Panc1 (cell line): ENCODE data around the gene MYO6. TPM values are rescaled to one million over a fixed set of nuclear protein-coding genes. Genes with fewer than 3 reads are reported as not detected.

ENCODE experiments used
- ATAC-seq: fragments of 200-7000 bp; cut with Tn5 transposase; 2 replicates; pipeline ENCODE4 v1.9.1; 2020; ENCODE audit warnings: mild to moderate bottlenecking, moderate library complexity
- BruUV-seq: library from RNA; stranded (reverse); fragments of 400-500 nt; replicated peaks from 2 replicates; lab custom pipeline; 2021; lab: Mats Ljungman, UMichigan
- CTCF ChIA-PET: fragments of 300-600 bp; sonication (Branson Sonifier 250); formaldehyde crosslinking; loops from one replicate; lab custom pipeline; 2022; ENCODE audit warnings: antibody characterized with exemption; lab: Charles Lee
- POLR2A ChIA-PET: fragments of 300-600 bp; sonication (Branson Sonifier 250); formaldehyde crosslinking; loops from one replicate; lab custom pipeline; 2022; ENCODE audit warnings: antibody characterized with exemption; lab: Charles Lee
- DNase-seq: peaks from one replicate; pipeline ENCODE4 v3.0.0-alpha.2; 2010; ENCODE audit warnings: low read depth, low spot score
- H3K27ac ChIP-seq: 2 replicates; pipeline ENCODE4 v1.5.1; 2011; ENCODE audit warnings: mild to moderate bottlenecking, low read length, inconsistent platforms
- H3K27me3 ChIP-seq: fragments of 200-500 bp; sonication (Bioruptor generic); 2 replicates; pipeline ENCODE4 v1.6.0; 2014; ENCODE audit warnings: low read length, inconsistent platforms; ENCODE audit not compliant: control insufficient read depth, insufficient read depth
- H3K36me3 ChIP-seq: fragments of 200-500 bp; sonication (Bioruptor generic); 2 replicates; pipeline ENCODE4 v1.5.1; 2014; ENCODE audit warnings: inconsistent platforms, mild to moderate bottlenecking, low read length, moderate library complexity; ENCODE audit not compliant: control insufficient read depth, insufficient read depth
- H3K4me1 ChIP-seq: 2 replicates; pipeline ENCODE4 v1.5.1; 2011; ENCODE audit warnings: inconsistent platforms, mild to moderate bottlenecking, low read length, moderate library complexity; ENCODE audit not compliant: control insufficient read depth, insufficient read depth
- H3K4me3 ChIP-seq, 2 experiments: 2 replicates each; pipeline ENCODE4 v1.5.1; 2011 to 2012; ENCODE audit warnings: low read depth in 2 of 2, low read length in 2 of 2, mild to moderate bottlenecking in 2 of 2, inconsistent platforms in 1 of 2, moderate library complexity in 1 of 2
- H3K9me3 ChIP-seq: fragments of 200-500 bp; sonication (Bioruptor generic); 2 replicates; pipeline ENCODE4 v1.5.1; 2014; ENCODE audit warnings: low read depth, mild to moderate bottlenecking, inconsistent platforms, low read length, moderate library complexity; ENCODE audit not compliant: control insufficient read depth, insufficient read depth
- CTCF ChIP-seq: fragments of 450-650 bp; IDR thresholded peaks from 2 replicates; pipeline ENCODE4 v1.5.1; 2017; ENCODE audit warnings: mild to moderate bottlenecking
- POLR2AphosphoS5 ChIP-seq: IDR thresholded peaks from 2 replicates; pipeline ENCODE4 v1.6.1; 2012; ENCODE audit warnings: mild to moderate bottlenecking, low read depth, low read length, moderate library complexity
- SIN3A ChIP-seq: IDR thresholded peaks from 2 replicates; pipeline ENCODE4 v1.6.1; 2012; ENCODE audit warnings: low read depth, mild to moderate bottlenecking, low read length, moderate library complexity, borderline replicate concordance; ENCODE audit not compliant: insufficient read depth
- TCF7L2 ChIP-seq: IDR thresholded peaks from 2 replicates; pipeline ENCODE4 v1.6.1; 2011; ENCODE audit warnings: mild to moderate bottlenecking, low read depth, low read length, inconsistent platforms
- in situ Hi-C: cut with HindIII; loops from 2 replicates; pipeline ENCODE4 v1.10.0; 2016; ENCODE audit warnings: low sequenced_read_pairs, low pct_unique_long_range_greater_than_20kb
- intact Hi-C: fragments of 100-400 bp; cut with micrococcal nuclease; formaldehyde crosslinking; loops from one replicate; pipeline ENCODE4 v1.10.0; 2022; ENCODE audit not compliant: unreplicated experiment
- total RNA-seq: library from RNA; stranded (reverse); gene quantifications from one replicate; pipeline ENCODE4 v1.2.1, GENCODE V29; 2021; ENCODE audit not compliant: unreplicated experiment
- TF ChIP-seq, protein P1 (sequence below), 2 experiments: IDR thresholded peaks; 2 replicates each; pipeline ENCODE4 v1.6.1; 2011 to 2012; ENCODE audit warnings: low read depth in 2 of 2, control low read depth in 1 of 2, low read length in 1 of 2, mild to moderate bottlenecking in 1 of 2, moderate library complexity in 1 of 2; ENCODE audit not compliant: insufficient read depth in 1 of 2

Gene MYO6
- total RNA-seq, 1 experiment from 2014 or later = 52.3 TPM

DNA sequence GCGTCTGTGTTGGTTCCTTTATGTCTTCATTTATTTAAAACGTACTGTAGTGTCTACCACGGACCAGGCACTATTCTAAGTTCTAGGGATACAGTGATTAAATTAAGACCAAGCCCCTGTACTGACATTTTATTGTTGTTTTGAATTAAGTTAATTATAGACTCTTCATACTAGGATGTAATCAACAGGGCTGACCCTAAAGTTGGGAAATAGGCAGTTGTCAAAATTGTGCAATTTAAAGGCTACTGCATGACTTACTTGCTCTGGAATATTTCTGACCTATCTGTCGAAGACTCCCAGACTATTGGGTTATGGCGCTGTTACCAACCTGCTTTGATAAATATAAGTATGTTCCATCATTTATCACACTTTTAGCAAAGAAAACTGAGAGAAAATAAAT is 6.7 kb downstream of the MYO6 start:
- intact Hi-C loops (no loop called here), in situ Hi-C loops (no loop called here)
- CTCF ChIA-PET = no interaction called here
- Histone ChIP-seq H3K27ac (no peak overlapping the region), H3K27me3 (no peaks in the 10 kb centered on the region), H3K36me3 (no peaks in the 10 kb centered on the region), H3K4me3 (no peak overlapping the region), H3K4me1 (peaks cover 18% of the 10 kb centered on the region), H3K9me3 (no peaks in the 10 kb centered on the region)
- TF ChIP-seq SIN3A (no peak), CTCF (no peak), POLR2AphosphoS5 (no peak), TCF7L2 (no peak)
- TF ChIP-seq, protein P1, sequence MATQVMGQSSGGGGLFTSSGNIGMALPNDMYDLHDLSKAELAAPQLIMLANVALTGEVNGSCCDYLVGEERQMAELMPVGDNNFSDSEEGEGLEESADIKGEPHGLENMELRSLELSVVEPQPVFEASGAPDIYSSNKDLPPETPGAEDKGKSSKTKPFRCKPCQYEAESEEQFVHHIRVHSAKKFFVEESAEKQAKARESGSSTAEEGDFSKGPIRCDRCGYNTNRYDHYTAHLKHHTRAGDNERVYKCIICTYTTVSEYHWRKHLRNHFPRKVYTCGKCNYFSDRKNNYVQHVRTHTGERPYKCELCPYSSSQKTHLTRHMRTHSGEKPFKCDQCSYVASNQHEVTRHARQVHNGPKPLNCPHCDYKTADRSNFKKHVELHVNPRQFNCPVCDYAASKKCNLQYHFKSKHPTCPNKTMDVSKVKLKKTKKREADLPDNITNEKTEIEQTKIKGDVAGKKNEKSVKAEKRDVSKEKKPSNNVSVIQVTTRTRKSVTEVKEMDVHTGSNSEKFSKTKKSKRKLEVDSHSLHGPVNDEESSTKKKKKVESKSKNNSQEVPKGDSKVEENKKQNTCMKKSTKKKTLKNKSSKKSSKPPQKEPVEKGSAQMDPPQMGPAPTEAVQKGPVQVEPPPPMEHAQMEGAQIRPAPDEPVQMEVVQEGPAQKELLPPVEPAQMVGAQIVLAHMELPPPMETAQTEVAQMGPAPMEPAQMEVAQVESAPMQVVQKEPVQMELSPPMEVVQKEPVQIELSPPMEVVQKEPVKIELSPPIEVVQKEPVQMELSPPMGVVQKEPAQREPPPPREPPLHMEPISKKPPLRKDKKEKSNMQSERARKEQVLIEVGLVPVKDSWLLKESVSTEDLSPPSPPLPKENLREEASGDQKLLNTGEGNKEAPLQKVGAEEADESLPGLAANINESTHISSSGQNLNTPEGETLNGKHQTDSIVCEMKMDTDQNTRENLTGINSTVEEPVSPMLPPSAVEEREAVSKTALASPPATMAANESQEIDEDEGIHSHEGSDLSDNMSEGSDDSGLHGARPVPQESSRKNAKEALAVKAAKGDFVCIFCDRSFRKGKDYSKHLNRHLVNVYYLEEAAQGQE (IDR thresholded peaks at IDR 0.05; ENCODE audit: insufficient read depth in 1 of 2, low read depth in 2 of 2, low read length in 1 of 2) = no peak
- DNase-seq (no peak), ATAC-seq (no peak)
- BruUV-seq = no TSS peak
- POLR2A ChIA-PET = no interaction called here

DNA sequence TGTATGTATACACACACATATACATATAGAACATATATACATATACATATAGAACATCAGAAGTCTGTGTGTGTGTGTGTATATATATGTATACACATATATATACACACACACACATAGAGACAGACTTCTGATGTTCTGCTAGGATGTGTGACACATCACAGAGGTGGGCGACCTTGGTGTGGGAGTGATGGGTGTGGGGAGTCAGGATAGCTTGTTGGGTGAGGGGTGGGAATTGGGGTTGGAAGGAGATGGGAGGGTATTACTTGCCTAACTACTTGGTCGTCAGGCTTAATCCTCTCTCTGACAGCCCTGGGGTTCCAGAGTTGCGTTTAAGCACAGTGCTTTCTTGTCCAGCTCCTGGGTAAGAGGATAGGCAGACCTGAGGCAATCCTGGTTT is 8.3 kb downstream of the MYO6 start:
- ATAC-seq (no peak), DNase-seq (no peak)
- ChIA-PET POLR2A (interaction anchor here (0.6 kb wide), 1 partner anchor 32 kb away, joined by 3 read pairs; no protein-coding TSS in a partner anchor), CTCF (no interaction called here)
- no peaks in the 10 kb centered on the region for H3K36me3 ChIP-seq
- no TSS peak for BruUV-seq
- in situ Hi-C loops (no loop called here), intact Hi-C loops (no loop called here)
- H3K27me3 ChIP-seq = no peaks in the 10 kb centered on the region
- TF ChIP-seq SIN3A (no peak), POLR2AphosphoS5 (no peak), CTCF (no peak), TCF7L2 (no peak)
- TF ChIP-seq, protein P1 (IDR thresholded peaks at IDR 0.05; ENCODE audit: insufficient read depth in 1 of 2, low read depth in 2 of 2, low read length in 1 of 2) = no peak
- no peaks in the 10 kb centered on the region for H3K9me3 ChIP-seq
- H3K4me3 ChIP-seq = no peak overlapping the region
- H3K27ac ChIP-seq = no peak overlapping the region
- H3K4me1 ChIP-seq = peaks cover 8% of the 10 kb centered on the region
